CD14-positive monocyte (primary cell): ENCODE data around the gene ZNF577. TPM values are rescaled to one million over a fixed set of nuclear protein-coding genes. Genes with fewer than 3 reads are reported as not detected.

Source experiments
- DNase-seq, 3 donors: peaks; one replicate each; pipeline ENCODE4 v3.0.0-alpha.2; 2011 to 2022
- H2AFZ ChIP-seq: 2 replicates; pipeline ENCODE4 v1.6.0; 2012; ENCODE audit warnings: mild to moderate bottlenecking, low read depth, low read length, inconsistent platforms; ENCODE audit not compliant: insufficient read depth, poor library complexity, severe bottlenecking
- H3K27ac ChIP-seq, 2 donors: 1 replicate in 1 of 2; 2 replicates in 1 of 2; pipeline ENCODE4 v1.5.1; 2012 to 2013; ENCODE audit warnings: low read length in 2 of 2, control low read depth in 1 of 2, inconsistent platforms in 1 of 2, low read depth in 1 of 2, mild to moderate bottlenecking in 1 of 2
- H3K27me3 ChIP-seq, 2 donors: one replicate each; pipeline versions ENCODE4 v1.6.0 to v1.6.1; 2011 to 2013; ENCODE audit warnings: low read length in 2 of 2; ENCODE audit not compliant: control insufficient read depth in 2 of 2, insufficient read depth in 2 of 2
- H3K36me3 ChIP-seq, 2 donors: replicated peaks in 1 of 2; 1 replicate in 1 of 2; 2 replicates in 1 of 2; pipeline versions ENCODE4 v1.5.1 to v1.6.1; 2012 to 2013; ENCODE audit warnings: low read length in 2 of 2, control low read depth in 1 of 2, inconsistent platforms in 1 of 2, mild to moderate bottlenecking in 1 of 2; ENCODE audit not compliant: insufficient read depth in 2 of 2, control insufficient read depth in 1 of 2
- H3K4me1 ChIP-seq, 2 donors: 1 replicate in 1 of 2; 2 replicates in 1 of 2; pipeline versions ENCODE4 v1.5.1 to v1.6.1; 2012 to 2013; ENCODE audit warnings: low read length in 2 of 2, control low read depth in 1 of 2, inconsistent platforms in 1 of 2, mild to moderate bottlenecking in 1 of 2, moderate library complexity in 1 of 2; ENCODE audit not compliant: insufficient read depth in 2 of 2, control insufficient read depth in 1 of 2
- H3K4me2 ChIP-seq: replicated peaks from 2 replicates; pipeline ENCODE3; 2012; ENCODE audit warnings: low read length, moderate library complexity, mild to moderate bottlenecking; ENCODE audit not compliant: poor library complexity, severe bottlenecking; ENCODE audit errors: extremely low read depth
- H3K4me3 ChIP-seq, 3 experiments: fragments of 200-600 bp in 1 of 3; sonication (generic) in 1 of 3; replicated peaks in 1 of 3; 1 replicate in 2 of 3; 2 replicates in 1 of 3; pipeline ENCODE4 v1.5.1; 2011 to 2013; ENCODE audit warnings: low read length in 3 of 3, mild to moderate bottlenecking in 3 of 3, control low read depth in 2 of 3, low read depth in 2 of 3, inconsistent platforms in 1 of 3, moderate library complexity in 1 of 3
- H3K79me2 ChIP-seq: 2 replicates; pipeline ENCODE4 v1.6.0; 2012; ENCODE audit warnings: mild to moderate bottlenecking, control low read depth, inconsistent platforms, low read length, moderate library complexity; ENCODE audit not compliant: insufficient read depth
- H3K9ac ChIP-seq: 2 replicates; pipeline ENCODE4 v1.6.0; 2017; ENCODE audit warnings: low read length, mild to moderate bottlenecking; ENCODE audit not compliant: insufficient read depth, poor library complexity, severe bottlenecking
- H3K9me3 ChIP-seq, 2 donors: replicated peaks in 1 of 2; 1 replicate in 1 of 2; 2 replicates in 1 of 2; pipeline versions ENCODE4 v1.5.1 to v1.6.1; 2012 to 2013; ENCODE audit warnings: low read length in 2 of 2, control low read depth in 1 of 2; ENCODE audit not compliant: control insufficient read depth in 1 of 2, insufficient read depth in 1 of 2
- H4K20me1 ChIP-seq: 2 replicates; pipeline ENCODE4 v1.6.0; 2012; ENCODE audit warnings: mild to moderate bottlenecking, low read length, control low read depth, moderate library complexity; ENCODE audit not compliant: insufficient read depth
- H3K27ac Mint-ChIP-seq, 7 donors: one replicate each; pipeline ENCODE4 v1.8.0; 2020; ENCODE audit warnings: mild to moderate bottlenecking in 7 of 7, mixed read lengths in 7 of 7, moderate library complexity in 6 of 7, inconsistent platforms in 2 of 7
- H3K27me3 Mint-ChIP-seq, 3 donors: one replicate each; pipeline ENCODE4 v1.8.0; 2021 to 2022; ENCODE audit warnings: low read depth in 3 of 3, mild to moderate bottlenecking in 3 of 3, mixed read lengths in 3 of 3, moderate library complexity in 3 of 3, inconsistent platforms in 1 of 3
- H3K36me3 Mint-ChIP-seq, 2 donors: one replicate each; pipeline ENCODE4 v1.8.0; 2020; ENCODE audit warnings: mixed read lengths in 2 of 2, inconsistent platforms in 1 of 2, mild to moderate bottlenecking in 1 of 2
- H3K4me1 Mint-ChIP-seq: one replicate; pipeline ENCODE4 v1.8.0; 2020; ENCODE audit warnings: mild to moderate bottlenecking, mixed read lengths
- H3K4me3 Mint-ChIP-seq, 2 donors: one replicate each; pipeline ENCODE4 v1.8.0; 2020; ENCODE audit warnings: mild to moderate bottlenecking in 2 of 2, mixed read lengths in 2 of 2, moderate library complexity in 1 of 2
- H3K9me3 Mint-ChIP-seq, 7 donors: one replicate each; pipeline ENCODE4 v1.8.0; 2020 to 2022; ENCODE audit warnings: mixed read lengths in 7 of 7, mild to moderate bottlenecking in 6 of 7, moderate library complexity in 6 of 7, inconsistent platforms in 2 of 7
- WGBS: methylation state at CpG from one replicate; pipeline ENCODE4 v1.1.5; 2013; ENCODE audit warnings: missing lambda C conversion rate; ENCODE audit not compliant: insufficient coverage; 5-methylcytosine and 5-hydroxymethylcytosine counted together
- intact Hi-C, 2 donors: fragments of 100-400 bp; cut with micrococcal nuclease; formaldehyde crosslinking; loops; one replicate each; pipeline versions ENCODE4 v1.15.0 to v1.15.1; 2023
- polyA plus RNA-seq, 3 donors: library from polyadenylated mRNA; depleted of rRNA in 1 of 3; unstranded in 2 of 3; stranded (reverse) in 1 of 3; fragments of 300-500 nt in 2 of 3; fragments of >200 nt in 1 of 3; fragmentation: Illumina TruSeq in 2 of 3; gene quantifications; 1 replicate in 2 of 3; 2 replicates in 1 of 3; pipeline ENCODE4 v1.2.3, GENCODE V29; 2012 to 2021
- TF ChIP-seq, protein P1 (sequence below): fragments of 200-600 bp; IDR thresholded peaks from one replicate; pipeline ENCODE4 v1.8.0; 2022; ENCODE audit warnings: antibody characterized with exemption, mild to moderate bottlenecking

ZNF577 gene
- polyA plus RNA-seq, 3 donors: 1.5 to 8.5 (median 1.5) TPM

DNA sequence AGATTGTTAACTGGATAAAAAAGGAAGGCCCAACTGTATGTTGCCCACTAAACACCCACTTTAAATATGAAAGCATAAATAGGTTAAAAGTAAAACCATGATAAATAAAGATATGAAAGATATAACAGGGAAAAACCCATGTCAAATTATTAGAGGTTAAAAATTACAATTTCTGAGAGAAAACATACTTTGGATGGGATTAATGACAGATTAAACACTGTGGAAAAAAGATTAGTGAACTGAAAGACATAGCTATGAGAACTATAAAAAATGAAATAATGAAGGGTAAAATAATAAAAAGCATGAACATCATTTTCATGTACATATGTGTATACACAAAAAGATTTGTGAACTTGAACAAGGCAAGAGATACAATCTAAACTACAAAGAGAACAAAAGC is 2.2 kb upstream of the ZNF577 start:
- Histone ChIP-seq H3K9ac (no peak overlapping the region), H4K20me1 (no peaks in the 10 kb centered on the region), H2AFZ (no peak overlapping the region), H3K9me3 (peaks cover 61 to 96% of the 10 kb centered on the region in 2 donors), H3K27ac (no peak overlapping the region), H3K79me2 (no peaks in the 10 kb centered on the region), H3K27me3 (no peaks in the 10 kb centered on the region), H3K4me1 (peaks cover 4 to 12% of the 10 kb centered on the region in 2 donors), H3K4me2 (no peak overlapping the region), H3K36me3 (peaks cover 43 to 60% of the 10 kb centered on the region in 2 donors), H3K4me3 (peak overlapping the region in 1 of 3 experiments; percentile 13)
- DNase-seq: no peak
- Mint-ChIP-seq H3K27me3 (peaks cover 0 to 6% (median 3%) of the 10 kb centered on the region in 3 donors), H3K9me3 (peaks cover 61 to 95% (median 89%) of the 10 kb centered on the region in 7 donors), H3K4me3 (no peak overlapping the region), H3K4me1 (peaks cover 17% of the 10 kb centered on the region), H3K27ac (no peak overlapping the region), H3K36me3 (peaks cover 49 to 71% of the 10 kb centered on the region in 2 donors)
- intact Hi-C loops: loop anchor here in 1 of 2 donors (5.0 kb wide), 1 partner anchor 97 kb away; the partner anchor contains the start of gene ZNF350
- TF ChIP-seq, protein P1, sequence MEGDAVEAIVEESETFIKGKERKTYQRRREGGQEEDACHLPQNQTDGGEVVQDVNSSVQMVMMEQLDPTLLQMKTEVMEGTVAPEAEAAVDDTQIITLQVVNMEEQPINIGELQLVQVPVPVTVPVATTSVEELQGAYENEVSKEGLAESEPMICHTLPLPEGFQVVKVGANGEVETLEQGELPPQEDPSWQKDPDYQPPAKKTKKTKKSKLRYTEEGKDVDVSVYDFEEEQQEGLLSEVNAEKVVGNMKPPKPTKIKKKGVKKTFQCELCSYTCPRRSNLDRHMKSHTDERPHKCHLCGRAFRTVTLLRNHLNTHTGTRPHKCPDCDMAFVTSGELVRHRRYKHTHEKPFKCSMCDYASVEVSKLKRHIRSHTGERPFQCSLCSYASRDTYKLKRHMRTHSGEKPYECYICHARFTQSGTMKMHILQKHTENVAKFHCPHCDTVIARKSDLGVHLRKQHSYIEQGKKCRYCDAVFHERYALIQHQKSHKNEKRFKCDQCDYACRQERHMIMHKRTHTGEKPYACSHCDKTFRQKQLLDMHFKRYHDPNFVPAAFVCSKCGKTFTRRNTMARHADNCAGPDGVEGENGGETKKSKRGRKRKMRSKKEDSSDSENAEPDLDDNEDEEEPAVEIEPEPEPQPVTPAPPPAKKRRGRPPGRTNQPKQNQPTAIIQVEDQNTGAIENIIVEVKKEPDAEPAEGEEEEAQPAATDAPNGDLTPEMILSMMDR: no peak

DNA sequence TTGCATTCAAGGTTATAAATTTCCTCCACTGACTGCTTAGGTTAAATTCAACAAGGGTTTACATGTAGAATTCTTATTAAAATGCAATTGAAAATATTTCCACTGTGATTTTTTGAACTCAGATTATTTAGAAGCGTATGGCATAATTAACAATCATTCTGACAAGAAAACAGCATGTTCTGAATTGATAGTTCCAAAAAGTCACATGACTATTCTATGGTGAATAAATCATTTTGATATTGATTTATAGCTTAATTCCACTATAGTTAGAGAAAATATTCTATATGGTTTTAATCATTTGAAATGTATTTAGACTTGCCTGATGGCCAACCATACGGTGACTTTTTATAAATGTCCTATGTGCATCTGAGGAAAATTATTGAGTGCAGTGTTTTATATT is 3.0 kb downstream of the ZNF577 start:
- Mint-ChIP-seq H3K4me1 (peaks cover 17% of the 10 kb centered on the region), H3K27ac (no peak overlapping the region), H3K27me3 (peaks cover 0 to 4% (median 3%) of the 10 kb centered on the region in 3 donors), H3K4me3 (no peak overlapping the region), H3K9me3 (peaks cover 45 to 91% (median 75%) of the 10 kb centered on the region in 7 donors), H3K36me3 (peaks cover 18 to 49% of the 10 kb centered on the region in 2 donors)
- Histone ChIP-seq H3K9me3 (peaks cover 52 to 94% of the 10 kb centered on the region in 2 donors), H3K4me2 (no peak overlapping the region), H4K20me1 (no peaks in the 10 kb centered on the region), H3K36me3 (peaks cover 4 to 33% of the 10 kb centered on the region in 2 donors), H3K79me2 (no peaks in the 10 kb centered on the region), H3K9ac (no peak overlapping the region), H3K4me1 (peaks cover 4 to 12% of the 10 kb centered on the region in 2 donors), H3K27me3 (no peaks in the 10 kb centered on the region), H3K4me3 (no peak overlapping the region), H3K27ac (no peak overlapping the region), H2AFZ (no peak overlapping the region)
- intact Hi-C loops: loop anchor here in 1 of 2 donors (5.0 kb wide), 1 partner anchor 103 kb away; the partner anchor contains the start of gene ZNF350
- TF ChIP-seq, protein P1: no peak
- no CpG with 5 or more reads among the region's 2 CpGs for WGBS
- DNase-seq: no peak
